Activated T-cell treated with anti-CD3 and anti-CD28 coated beads, Interleukin-2, amount 50 U/mL, for 1 hour (primary cell): ENCODE measurements around the gene HS3ST1.
"Not testable (repeated sequence)": the region's sequence is repeated elsewhere in the genome, so short reads cannot be mapped to it uniquely, and the experiment has no call there.

Source experiments
- DNase-seq: peaks from one replicate; pipeline ENCODE4 v3.0.0-alpha.2; 2020

Gene HS3ST1

GRCh38 chr4:11397819-11398610, 30.7 kb downstream of the HS3ST1 start:
- DNase-seq = no peak

- no peak for DNase-seq
These were observed 31.5 kb downstream of the HS3ST1 start for GRCh38 chr4:11397146-11397545.

GRCh38 chr4:11393551-11393950, 35.1 kb downstream of the HS3ST1 start:
- DNase-seq = no peak

DNA sequence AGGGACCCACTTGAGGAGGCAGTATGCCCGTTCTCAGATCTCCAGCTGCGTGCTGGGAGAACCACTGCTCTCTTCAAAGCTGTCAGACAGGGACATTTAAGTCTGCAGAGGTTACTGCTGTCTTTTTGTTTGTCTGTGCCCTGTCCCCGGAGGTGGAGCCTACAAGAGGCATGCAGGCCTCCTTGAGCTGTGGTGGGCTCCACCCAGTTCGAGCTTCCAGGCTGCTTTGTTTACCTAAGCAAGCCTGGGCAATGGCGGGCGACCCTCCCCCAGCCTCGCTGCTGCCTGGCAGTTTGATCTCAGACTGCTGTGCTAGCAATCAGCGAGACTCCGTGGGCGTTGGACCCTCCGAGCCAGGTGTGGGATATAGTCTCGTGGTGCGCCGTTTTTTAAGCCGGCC, 44.6 kb downstream of the HS3ST1 start:
- DNase-seq = not testable (repeated sequence)

GRCh38 chr4:11376571-11376970, 52.1 kb downstream of the HS3ST1 start:
- no peak for DNase-seq

DNA sequence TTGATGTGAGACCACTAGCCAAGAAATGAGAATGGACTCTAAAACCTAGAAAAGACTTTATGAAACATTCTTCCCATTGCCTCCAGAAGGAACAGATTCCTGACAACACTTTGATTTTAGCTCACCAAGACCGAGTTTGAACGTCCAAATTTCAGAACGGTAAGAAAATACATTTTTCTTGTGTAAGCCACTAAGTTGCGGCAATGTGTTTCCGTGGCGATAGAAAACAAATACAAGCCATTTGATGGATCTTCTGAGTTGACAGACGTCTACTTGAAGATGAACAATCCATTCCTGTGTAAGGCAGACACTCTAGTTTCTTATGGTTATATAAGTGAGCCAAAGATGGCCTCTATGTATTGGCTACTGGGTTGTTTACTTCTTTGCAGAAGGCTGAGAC, 52.5 kb downstream of the HS3ST1 start:
- DNase-seq = no peak

GRCh38 chr4:11368701-11369115, 60.0 kb downstream of the HS3ST1 start:
- no peak for DNase-seq

DNA sequence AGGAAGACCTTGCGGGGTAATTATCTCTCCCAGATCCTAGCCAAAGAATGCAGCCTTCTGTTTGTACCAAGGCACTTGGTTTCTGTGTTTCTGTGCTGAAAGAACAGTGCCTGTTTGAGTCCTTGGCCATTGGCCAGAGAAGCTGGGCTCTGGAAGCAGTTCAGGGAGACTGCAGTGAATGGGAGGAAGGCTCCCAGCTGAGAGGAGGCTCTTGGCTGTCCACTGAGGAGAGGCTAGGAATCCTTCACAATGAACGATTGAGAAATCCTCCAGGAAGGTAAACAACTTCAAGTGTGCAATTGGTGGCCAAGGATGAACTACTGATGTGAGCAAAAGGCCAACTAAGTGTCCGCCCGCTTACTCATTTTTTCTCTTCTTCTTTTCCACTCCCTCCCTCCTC, 61.3 kb downstream of the HS3ST1 start:
- DNase-seq = no peak

DNA sequence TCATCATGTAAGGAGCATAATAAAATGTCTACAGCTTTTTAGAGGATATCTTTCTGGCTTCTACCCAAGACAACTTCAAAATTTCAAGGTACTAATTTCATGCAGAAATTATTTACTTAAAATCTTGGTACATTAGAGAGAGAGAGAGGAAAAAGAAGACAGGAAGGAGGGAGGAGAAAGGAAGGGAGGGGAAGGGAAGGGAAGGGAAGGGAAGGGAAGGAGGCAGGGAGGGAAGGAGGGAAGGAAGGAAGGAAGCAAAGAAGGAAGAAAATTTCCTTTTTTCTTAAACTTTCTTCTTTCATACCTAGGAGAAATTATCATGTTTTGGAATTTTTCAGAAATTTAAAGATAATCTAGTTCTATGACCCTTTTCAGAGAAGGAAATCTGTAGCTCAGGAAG, 61.8 kb downstream of the HS3ST1 start:
- DNase-seq = no peak

DNA sequence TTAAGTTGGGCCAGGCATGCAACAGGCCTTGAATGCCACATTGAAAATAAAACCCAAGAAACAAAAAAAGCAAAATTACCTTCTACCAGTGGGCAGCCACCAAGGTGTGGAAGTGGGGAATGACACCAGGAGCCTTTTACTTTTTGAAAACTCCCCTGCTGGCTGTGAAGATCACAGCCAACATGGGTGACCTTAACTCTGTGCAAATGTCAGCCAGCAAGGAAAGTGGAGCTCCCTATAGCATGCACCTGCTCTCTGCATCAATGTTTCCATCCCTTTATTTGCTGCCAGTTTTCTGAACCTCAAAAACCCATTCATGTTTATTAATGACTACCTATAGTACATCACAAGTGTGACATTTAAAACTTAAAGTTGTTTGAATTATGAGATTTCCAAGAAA, 63.7 kb downstream of the HS3ST1 start:
- DNase-seq = no peak

DNA sequence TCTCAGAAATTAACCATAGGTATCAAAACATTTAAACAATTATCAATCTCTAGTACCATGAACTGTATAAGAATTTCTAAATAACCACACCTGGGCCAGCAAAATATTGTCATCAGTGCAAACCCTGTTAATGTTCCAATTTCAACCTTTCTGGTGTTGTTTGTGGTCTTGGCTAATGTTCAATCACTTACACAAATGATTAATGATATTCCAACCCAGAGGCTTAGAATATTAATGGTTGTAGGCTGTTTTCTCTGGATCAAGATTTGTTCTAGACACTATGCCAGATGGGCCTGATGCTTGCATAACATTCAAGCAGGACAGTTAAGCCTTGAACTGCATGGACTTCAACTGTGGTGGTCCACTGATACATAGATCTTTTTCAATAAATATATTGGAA, 69.1 kb downstream of the HS3ST1 start:
- no peak for DNase-seq

- no peak for DNase-seq
These were observed 73.5 kb downstream of the HS3ST1 start for GRCh38 chr4:11355226-11355625.

GRCh38 chr4:11354531-11354930, 74.2 kb downstream of the HS3ST1 start:
- no peak for DNase-seq

- no peak for DNase-seq
These were observed 80.1 kb downstream of the HS3ST1 start for GRCh38 chr4:11348449-11349088.

GRCh38 chr4:11344916-11345315, 83.8 kb downstream of the HS3ST1 start:
- DNase-seq = no peak

DNA sequence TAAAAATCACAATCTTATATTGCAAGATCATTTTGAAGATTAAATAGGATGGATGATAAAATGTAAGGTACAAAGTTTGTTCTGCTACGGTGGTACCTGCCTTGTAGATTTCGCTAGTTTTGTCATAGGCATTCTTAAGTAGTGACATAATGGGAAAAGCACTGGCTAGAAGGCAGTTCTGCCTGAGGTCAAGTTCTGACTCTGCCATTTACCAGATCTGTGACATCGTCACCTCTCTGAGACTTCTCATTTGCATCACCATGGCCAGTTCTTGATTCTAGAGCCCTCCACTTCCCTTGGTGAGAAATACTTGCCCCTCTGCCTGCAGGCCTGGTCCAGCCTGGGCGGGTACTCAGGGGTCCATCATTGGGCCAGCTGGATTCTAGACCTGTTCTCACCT, 85.2 kb downstream of the HS3ST1 start:
- DNase-seq = no peak
